ENCODE data around the gene LIX1L.

GRCh38 chr1:145975216-145975615, 17.4 kb upstream of the LIX1L start:
- TF ChIP-seq SUZ12 (IDR thresholded peaks at IDR 0.05; ENCODE audit: extremely low read depth, insufficient read depth, insufficient read length) (no peak), ZNF274 (IDR thresholded peaks at IDR 0.05; ENCODE audit: low read depth, low read length) (no peak), YY1 (IDR thresholded peaks at IDR 0.05; ENCODE audit: insufficient read depth, insufficient read length) (no peak)

Data from NT2/D1 (cell line).